H9 (cell line): Measurements from ENCODE around the gene TCTN2. TPM values are rescaled to one million over a fixed set of nuclear protein-coding genes. Genes with fewer than 3 reads are reported as not detected.

Experiments
- DNase-seq: peaks from one replicate; pipeline ENCODE4 v3.0.0-alpha.2; 2017
- H2AFZ ChIP-seq: one replicate; pipeline ENCODE4 v1.6.1; 2013; ENCODE audit warnings: mild to moderate bottlenecking, low read length, control low read depth, moderate library complexity
- H2AK5ac ChIP-seq: 2 replicates; pipeline ENCODE4 v1.6.1; 2013; ENCODE audit warnings: low read length, control low read depth, mixed read lengths; ENCODE audit not compliant: insufficient read length
- H2BK120ac ChIP-seq: one replicate; pipeline ENCODE4 v1.6.1; 2013; ENCODE audit warnings: low read depth, mild to moderate bottlenecking, low read length, control low read depth, inconsistent platforms; ENCODE audit not compliant: poor library complexity, severe bottlenecking
- H2BK12ac ChIP-seq: 2 replicates; pipeline ENCODE4 v1.6.1; 2013; ENCODE audit warnings: low read length, control low read depth, mixed read lengths, low read depth; ENCODE audit not compliant: insufficient read length
- H2BK15ac ChIP-seq: 2 replicates; pipeline ENCODE4 v1.6.1; 2013; ENCODE audit warnings: low read depth, low read length, control low read depth
- H2BK20ac ChIP-seq: one replicate; pipeline ENCODE4 v1.6.1; 2013; ENCODE audit warnings: low read depth, mild to moderate bottlenecking, low read length, control low read depth, inconsistent platforms; ENCODE audit not compliant: poor library complexity, severe bottlenecking
- H2BK5ac ChIP-seq: 2 replicates; pipeline ENCODE4 v1.6.1; 2013; ENCODE audit warnings: low read length, control low read depth, mixed read lengths; ENCODE audit not compliant: insufficient read length
- H3K14ac ChIP-seq: 2 replicates; pipeline ENCODE4 v1.6.1; 2013; ENCODE audit warnings: low read length, control low read depth; ENCODE audit not compliant: insufficient read depth
- H3K18ac ChIP-seq: 2 replicates; pipeline ENCODE4 v1.6.1; 2013; ENCODE audit warnings: low read depth, mild to moderate bottlenecking, mixed read lengths, low read length, control low read depth; ENCODE audit not compliant: insufficient read length
- H3K23ac ChIP-seq: 2 replicates; pipeline ENCODE4 v1.6.1; 2013; ENCODE audit warnings: low read length, control low read depth, mixed read lengths, low read depth; ENCODE audit not compliant: insufficient read length
- H3K23me2 ChIP-seq: 2 replicates; pipeline ENCODE4 v1.6.1; 2013; ENCODE audit warnings: low read depth, mild to moderate bottlenecking, mixed read lengths, low read length, control low read depth; ENCODE audit not compliant: insufficient read length, poor library complexity, severe bottlenecking
- H3K27ac ChIP-seq: 2 replicates; pipeline ENCODE4 v1.5.1; 2013; ENCODE audit warnings: low read length, control low read depth, mixed read lengths, low read depth; ENCODE audit not compliant: insufficient read length
- H3K27me3 ChIP-seq: 2 replicates; pipeline ENCODE4 v1.6.1; 2013; ENCODE audit warnings: low read length, control low read depth, inconsistent platforms; ENCODE audit not compliant: insufficient read depth
- H3K4ac ChIP-seq: 2 replicates; pipeline ENCODE4 v1.6.1; 2013; ENCODE audit warnings: low read depth, mild to moderate bottlenecking, control low read depth, inconsistent platforms, low read length, moderate library complexity
- H3K4me1 ChIP-seq: 2 replicates; pipeline ENCODE4 v1.6.1; 2013; ENCODE audit warnings: low read length, control low read depth, inconsistent platforms; ENCODE audit not compliant: insufficient read depth
- H3K4me2 ChIP-seq: 2 replicates; pipeline ENCODE4 v1.6.1; 2013; ENCODE audit warnings: low read length, control low read depth, mixed read lengths; ENCODE audit not compliant: insufficient read length, insufficient read depth
- H3K56ac ChIP-seq: 2 replicates; pipeline ENCODE4 v1.6.1; 2013; ENCODE audit warnings: low read depth, mild to moderate bottlenecking, mixed read lengths, low read length, control low read depth; ENCODE audit not compliant: insufficient read length
- H3K79me1 ChIP-seq: 2 replicates; pipeline ENCODE4 v1.6.1; 2013; ENCODE audit warnings: low read depth, mild to moderate bottlenecking, moderate library complexity, low read length, control low read depth, inconsistent platforms; ENCODE audit not compliant: insufficient read depth, poor library complexity, severe bottlenecking
- H3K79me2 ChIP-seq: 2 replicates; pipeline ENCODE4 v1.6.1; 2013; ENCODE audit warnings: low read length, control low read depth, inconsistent platforms; ENCODE audit not compliant: insufficient read depth
- H3K9ac ChIP-seq: 2 replicates; pipeline ENCODE4 v1.6.1; 2013; ENCODE audit warnings: low read length, control low read depth, mixed read lengths; ENCODE audit not compliant: insufficient read length; ENCODE audit errors: extremely low read depth
- H3K9me3 ChIP-seq: one replicate; pipeline ENCODE4 v1.6.1; 2013; ENCODE audit warnings: low read depth, low read length, inconsistent platforms; ENCODE audit not compliant: control insufficient read depth
- H3T11ph ChIP-seq: one replicate; pipeline ENCODE4 v1.6.1; 2013; ENCODE audit warnings: mild to moderate bottlenecking, low read length, control low read depth, inconsistent platforms
- H4K20me1 ChIP-seq: one replicate; pipeline ENCODE4 v1.6.1; 2013; ENCODE audit not compliant: control insufficient read depth, insufficient read length, insufficient read depth
- H4K5ac ChIP-seq: 2 replicates; pipeline ENCODE4 v1.6.1; 2013; ENCODE audit warnings: low read depth, mild to moderate bottlenecking, mixed read lengths, low read length, control low read depth; ENCODE audit not compliant: insufficient read length
- H4K8ac ChIP-seq: replicated peaks from 2 replicates; pipeline ENCODE4 v1.6.1; 2013; ENCODE audit warnings: low read length, control low read depth, mixed read lengths, low read depth; ENCODE audit not compliant: insufficient read length
- H4K91ac ChIP-seq: 2 replicates; pipeline ENCODE4 v1.6.1; 2013; ENCODE audit warnings: low read depth, mild to moderate bottlenecking, moderate library complexity, mixed read lengths, low read length, control low read depth; ENCODE audit not compliant: insufficient read length
- H3K27ac Mint-ChIP-seq, 3 experiments: 2 replicates in 2 of 3; 3 replicates in 1 of 3; pipeline ENCODE4 v1.8.0; 2020 to 2021; ENCODE audit warnings: mixed read lengths in 3 of 3, mild to moderate bottlenecking in 1 of 3, moderate library complexity in 1 of 3
- H3K27me3 Mint-ChIP-seq: 2 replicates; pipeline ENCODE4 v1.8.0; 2021; ENCODE audit warnings: low read depth, mild to moderate bottlenecking, moderate library complexity, mixed read lengths
- H3K36me3 Mint-ChIP-seq, 3 experiments: 2 replicates in 2 of 3; 3 replicates in 1 of 3; pipeline ENCODE4 v1.8.0; 2020 to 2021; ENCODE audit warnings: low read depth in 3 of 3, mixed read lengths in 3 of 3; ENCODE audit not compliant: insufficient read depth in 1 of 3
- H3K4me1 Mint-ChIP-seq, 2 experiments: 2 replicates each; pipeline ENCODE4 v1.8.0; 2020; ENCODE audit warnings: mixed read lengths in 2 of 2
- H3K4me3 Mint-ChIP-seq, 2 experiments: 2 replicates in 1 of 2; 3 replicates in 1 of 2; pipeline ENCODE4 v1.8.0; 2020 to 2021; ENCODE audit warnings: mild to moderate bottlenecking in 2 of 2, mixed read lengths in 2 of 2, moderate library complexity in 1 of 2
- H3K9me3 Mint-ChIP-seq, 2 experiments: 2 replicates in 1 of 2; 3 replicates in 1 of 2; pipeline ENCODE4 v1.8.0; 2020; ENCODE audit warnings: mild to moderate bottlenecking in 2 of 2, mixed read lengths in 2 of 2, moderate library complexity in 1 of 2
- CTCF ChIP-seq: fragments of 200-600 bp; sonication (generic); conservative IDR thresholded peaks from 3 replicates; pipeline ENCODE4 v1.8.0; 2021; ENCODE audit warnings: antibody characterized with exemption, mild to moderate bottlenecking
- WGBS: extraction: QIAGEN DNeasy Blood & Tissue Kit; methylation state at CpG from one replicate; pipeline ENCODE4 v1.1.7; 2013; ENCODE audit warnings: missing lambda C conversion rate, low lambda C conversion rate, mixed read lengths; ENCODE audit not compliant: insufficient read length; ENCODE audit errors: extremely low coverage; 5-methylcytosine and 5-hydroxymethylcytosine counted together
- total RNA-seq: library from RNA; stranded (reverse); gene quantifications from 2 replicates; pipeline ENCODE4 v1.2.1, GENCODE V29; 2021

Gene TCTN2
- total RNA-seq, 1 experiment from 2014 or later: 7.4 TPM

DNA sequence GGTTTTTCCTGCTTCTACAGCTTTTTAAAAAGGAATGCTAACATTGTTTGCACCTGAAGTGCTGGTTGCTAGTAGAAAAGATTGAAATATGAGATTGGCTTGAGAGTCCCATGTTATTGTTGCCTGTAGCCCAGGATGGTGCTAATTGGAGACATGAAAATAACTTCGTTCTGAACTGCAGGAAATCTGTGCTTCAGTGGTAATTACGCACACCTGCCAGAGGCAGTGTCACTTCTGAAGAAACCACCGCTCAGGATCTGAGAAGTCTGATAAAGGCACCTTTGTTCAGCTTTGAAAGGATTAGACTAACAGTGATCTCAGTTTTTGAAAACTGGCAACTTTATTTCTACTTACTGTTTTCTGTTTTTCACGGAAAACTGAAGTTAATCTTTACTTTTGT lies 25.7 kb downstream of the TCTN2 start:
- Histone ChIP-seq H3K14ac (no peak overlapping the region), H4K20me1 (no peaks in the 10 kb centered on the region), H2BK120ac (no peak overlapping the region), H3K23me2 (no peaks in the 10 kb centered on the region), H3K4ac (no peak overlapping the region), H2BK12ac (no peak overlapping the region), H3K27me3 (no peaks in the 10 kb centered on the region), H2BK20ac (no peak overlapping the region), H2AFZ (no peak overlapping the region), H3K79me2 (no peaks in the 10 kb centered on the region), H3K9me3 (no peaks in the 10 kb centered on the region), H4K8ac (no peak overlapping the region), H2BK5ac (no peak overlapping the region), H4K5ac (no peak overlapping the region), H3K4me1 (no peaks in the 10 kb centered on the region), H3K4me2 (no peak overlapping the region), H3K23ac (no peak overlapping the region), H3T11ph (no peak overlapping the region), H3K27ac (no peak overlapping the region), H3K18ac (no peak overlapping the region), H3K56ac (no peak overlapping the region), H3K9ac (no peak overlapping the region), H3K79me1 (no peaks in the 10 kb centered on the region), H2BK15ac (no peak overlapping the region), H2AK5ac (no peak overlapping the region), H4K91ac (no peak overlapping the region)
- no CpG with 5 or more reads among the region's 4 CpGs for WGBS
- no peak overlapping the region for H3K4me3 Mint-ChIP-seq
- no peaks in the 10 kb centered on the region for H3K4me1 Mint-ChIP-seq
- H3K36me3 Mint-ChIP-seq: peaks cover 0 to 12% (median 3%) of the 10 kb centered on the region in 3 experiments; a peak in 4 of 7 replicates
- H3K27me3 Mint-ChIP-seq: no peaks in the 10 kb centered on the region
- TF ChIP-seq CTCF: no peak
- no peaks in the 10 kb centered on the region for H3K9me3 Mint-ChIP-seq
- no peak overlapping the region for H3K27ac Mint-ChIP-seq
- no peak for DNase-seq
